GM12878 (cell line): ENCODE results near the gene SAMSN1. TPM values are rescaled to one million over a fixed set of nuclear protein-coding genes. Genes with fewer than 3 reads are reported as not detected.

Source experiments
- ATF3 ChIP-seq: IDR thresholded peaks from 2 replicates; pipeline ENCODE4 v1.6.1; 2011; ENCODE audit warnings: low read depth, mild to moderate bottlenecking, low read length, moderate library complexity, borderline replicate concordance; ENCODE audit errors: extremely low read depth
- CEBPZ ChIP-seq: fragments of 150-350 bp; IDR thresholded peaks from 2 replicates; pipeline ENCODE4 v1.6.1; 2016; ENCODE audit warnings: low read depth, low read length
- CTCF ChIP-seq, 3 experiments: IDR thresholded peaks in 2 of 3; conservative IDR thresholded peaks in 1 of 3; 2 replicates each; pipeline ENCODE4 v1.5.1; 2011; ENCODE audit warnings: low read depth in 3 of 3, low read length in 3 of 3, mild to moderate bottlenecking in 3 of 3, control low read depth in 2 of 3, moderate library complexity in 2 of 3, inconsistent platforms in 1 of 3, mixed read lengths in 1 of 3; ENCODE audit not compliant: control insufficient read depth in 2 of 3, insufficient read depth in 1 of 3; ENCODE audit errors: extremely low read depth in 1 of 3
- E4F1 ChIP-seq: fragments of 450-650 bp; IDR thresholded peaks from 2 replicates; pipeline ENCODE4 v1.6.1; 2018; ENCODE audit warnings: borderline replicate concordance, mild to moderate bottlenecking; ENCODE audit not compliant: partially characterized antibody
- EP300 ChIP-seq, 2 experiments: fragments of 150-350 bp in 1 of 2; IDR thresholded peaks; 2 replicates each; pipeline ENCODE4 v1.6.1; 2011 to 2012; ENCODE audit warnings: low read depth in 2 of 2, low read length in 2 of 2, borderline replicate concordance in 1 of 2, improper control_type of control experiment in 1 of 2, inconsistent platforms in 1 of 2; ENCODE audit not compliant: control insufficient read depth in 1 of 2
- FOXK2 ChIP-seq: fragments of 450-650 bp; IDR thresholded peaks from 2 replicates; pipeline ENCODE4 v1.6.1; 2017; ENCODE audit warnings: mild to moderate bottlenecking, moderate library complexity
- IKZF1 ChIP-seq: fragments of 450-650 bp; conservative IDR thresholded peaks from 2 replicates; pipeline ENCODE4 v1.6.1; 2017; ENCODE audit warnings: antibody characterized with exemption, mild to moderate bottlenecking
- MAX ChIP-seq: IDR thresholded peaks from 2 replicates; pipeline ENCODE4 v1.6.1; 2012; ENCODE audit warnings: low read depth, low read length, improper control_type of control experiment
- MTA3 ChIP-seq: IDR thresholded peaks from 2 replicates; pipeline ENCODE4 v1.6.1; 2012; ENCODE audit warnings: low read length, inconsistent platforms, borderline replicate concordance
- MXI1 ChIP-seq: fragments of 150-350 bp; IDR thresholded peaks from 2 replicates; pipeline ENCODE4 v1.6.1; 2011; ENCODE audit warnings: low read depth, mild to moderate bottlenecking, inconsistent platforms, low read length, improper control_type of control experiment
- SREBF2 ChIP-seq: IDR thresholded peaks from 2 replicates; pipeline ENCODE4 v1.6.1; 2012; ENCODE audit warnings: mild to moderate bottlenecking, low read length
- TCF3 ChIP-seq: IDR thresholded peaks from 2 replicates; pipeline ENCODE4 v1.6.1; 2012; ENCODE audit warnings: low read depth, mild to moderate bottlenecking, low read length, borderline replicate concordance; ENCODE audit not compliant: insufficient read depth
- ZNF687 ChIP-seq: fragments of 450-650 bp; IDR thresholded peaks from 2 replicates; pipeline ENCODE4 v1.6.1; 2017; ENCODE audit warnings: mild to moderate bottlenecking, moderate library complexity
- polyA plus RNA-seq, 11 experiments: library from polyadenylated mRNA; depleted of rRNA in 4 of 11; unstranded in 6 of 11; stranded (reverse) in 5 of 11; fragments of >200 nt; fragmentation: Nextera tagmentation in 4 of 11; fragmentation: Illumina TruSeq in 1 of 11; extraction: Ambion mirVana in 4 of 11; extraction: Trizol in 1 of 11; gene quantifications; 1 replicate in 1 of 11; 2 replicates in 10 of 11; pipeline versions ENCODE4 v1.2.1 to v1.2.3, GENCODE V29; 2011 to 2016; ENCODE audit warnings: inconsistent platforms in 2 of 11, missing spikeins in 2 of 11, low read depth in 1 of 11
- total RNA-seq, 4 experiments: library from RNA; depleted of rRNA in 3 of 4; stranded (reverse); fragments of >200 nt in 3 of 4; fragmentation: Illumina TruSeq in 1 of 4; extraction: Trizol in 1 of 4; gene quantifications; 2 replicates each; pipeline versions ENCODE4 v1.2.1 to v1.2.3, GENCODE V29; 2013 to 2021

The SAMSN1 gene
- total and polyA plus RNA-seq, 10 of the 15 experiments (the other 5 are each of a cell fraction or from before 2014, with no cell fraction given) = 23.2 to 102 (median 44.9) TPM

GRCh38 chr21:14533499-14534428 lies 12.4 kb downstream of the SAMSN1 start (continued):
- no peak for TF ChIP-seq CTCF (IDR thresholded peaks at IDR 0.05 in 2 of 3, conservative IDR thresholded peaks at IDR 0.05 in 1 of 3; ENCODE audit: control insufficient read depth in 2 of 3, extremely low read depth in 1 of 3, insufficient read depth in 1 of 3, low read depth in 3 of 3, low read length in 3 of 3)
- peak; percentile 92 to 97 for TF ChIP-seq EP300 (IDR thresholded peaks at IDR 0.05; ENCODE audit: borderline replicate concordance in 1 of 2, control insufficient read depth in 1 of 2, low read depth in 2 of 2, low read length in 2 of 2)
- no peak for TF ChIP-seq ZNF687
- TF ChIP-seq IKZF1 = peak; percentile 86
- TF ChIP-seq ATF3 = no peak
- TF ChIP-seq MTA3 = no peak; the same call in 1 of the 2 replicates
- TF ChIP-seq CEBPZ = no peak
- peak; percentile 58 for TF ChIP-seq MXI1
- TF ChIP-seq SREBF2 = no peak
- no peak for TF ChIP-seq E4F1
- TF ChIP-seq TCF3 = 0 out of 2 replicates have a peak, but pooled peaks have one; percentile 33
- TF ChIP-seq FOXK2 = no peak
- TF ChIP-seq MAX = no peak
